ENCODE data around the gene INSIG2.

INSIG2 gene

DNA sequence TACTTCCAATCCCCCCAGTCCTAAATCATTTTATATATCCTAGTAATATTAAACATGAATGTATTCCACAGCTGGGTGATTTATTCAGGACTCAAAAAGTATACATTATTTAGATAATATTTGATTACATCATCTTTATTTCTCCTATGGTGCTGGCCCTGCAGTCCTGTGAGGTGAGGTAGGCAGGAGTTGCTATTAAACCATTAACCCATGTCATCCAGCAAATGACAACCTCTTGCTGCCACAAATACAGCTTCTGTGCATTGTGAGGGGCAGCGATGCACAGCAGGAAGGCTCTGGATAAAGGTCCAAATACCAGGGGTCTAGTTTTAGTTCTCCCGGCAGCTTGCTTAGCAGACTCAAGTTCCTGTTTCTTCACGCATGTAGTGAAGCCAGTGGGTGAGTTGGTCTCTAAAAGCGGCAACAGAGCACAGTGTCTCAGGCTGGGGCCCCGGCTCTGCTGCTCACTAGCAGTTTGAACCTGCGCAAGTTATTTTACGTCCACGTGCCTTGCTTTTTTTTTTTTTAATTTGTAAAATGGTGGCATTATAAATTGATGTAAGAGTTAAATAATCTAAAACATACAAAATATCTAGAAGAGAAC, 36.1 kb downstream of the INSIG2 start:
- no peak for DNase-seq (ENCODE audit: low read depth)
- no peak overlapping the region for H3K4me3 ChIP-seq (replicated peaks; ENCODE audit: low read depth, low read length)
- TF ChIP-seq, protein P1, sequence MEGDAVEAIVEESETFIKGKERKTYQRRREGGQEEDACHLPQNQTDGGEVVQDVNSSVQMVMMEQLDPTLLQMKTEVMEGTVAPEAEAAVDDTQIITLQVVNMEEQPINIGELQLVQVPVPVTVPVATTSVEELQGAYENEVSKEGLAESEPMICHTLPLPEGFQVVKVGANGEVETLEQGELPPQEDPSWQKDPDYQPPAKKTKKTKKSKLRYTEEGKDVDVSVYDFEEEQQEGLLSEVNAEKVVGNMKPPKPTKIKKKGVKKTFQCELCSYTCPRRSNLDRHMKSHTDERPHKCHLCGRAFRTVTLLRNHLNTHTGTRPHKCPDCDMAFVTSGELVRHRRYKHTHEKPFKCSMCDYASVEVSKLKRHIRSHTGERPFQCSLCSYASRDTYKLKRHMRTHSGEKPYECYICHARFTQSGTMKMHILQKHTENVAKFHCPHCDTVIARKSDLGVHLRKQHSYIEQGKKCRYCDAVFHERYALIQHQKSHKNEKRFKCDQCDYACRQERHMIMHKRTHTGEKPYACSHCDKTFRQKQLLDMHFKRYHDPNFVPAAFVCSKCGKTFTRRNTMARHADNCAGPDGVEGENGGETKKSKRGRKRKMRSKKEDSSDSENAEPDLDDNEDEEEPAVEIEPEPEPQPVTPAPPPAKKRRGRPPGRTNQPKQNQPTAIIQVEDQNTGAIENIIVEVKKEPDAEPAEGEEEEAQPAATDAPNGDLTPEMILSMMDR (IDR thresholded peaks at IDR 0.05; ENCODE audit: low read length, missing control alignments): no peak

DNA sequence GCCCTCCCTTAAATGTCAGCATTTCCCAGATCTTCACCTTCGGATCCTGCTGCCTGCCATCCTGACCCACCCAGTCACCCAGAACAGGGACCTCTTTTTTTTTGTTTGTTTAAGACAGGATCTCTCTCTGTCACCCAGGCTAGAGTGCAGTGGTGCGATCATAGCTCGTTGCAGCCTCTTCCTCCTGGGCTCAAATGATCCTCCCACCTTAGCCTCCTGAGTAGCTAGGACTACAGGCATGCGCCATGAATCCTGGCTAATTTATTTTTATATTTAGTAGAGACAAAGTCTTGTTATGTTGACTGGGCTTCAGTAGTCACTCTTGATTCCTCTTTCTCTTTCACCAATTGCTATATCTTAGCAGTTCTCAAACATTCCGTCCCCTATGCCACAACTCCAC, 39.0 kb downstream of the INSIG2 start:
- TF ChIP-seq, protein P1 (IDR thresholded peaks at IDR 0.05; ENCODE audit: low read length, missing control alignments): no peak
- no peak overlapping the region for H3K4me3 ChIP-seq (replicated peaks; ENCODE audit: low read depth, low read length)
- no peak for DNase-seq (ENCODE audit: low read depth)

DNA sequence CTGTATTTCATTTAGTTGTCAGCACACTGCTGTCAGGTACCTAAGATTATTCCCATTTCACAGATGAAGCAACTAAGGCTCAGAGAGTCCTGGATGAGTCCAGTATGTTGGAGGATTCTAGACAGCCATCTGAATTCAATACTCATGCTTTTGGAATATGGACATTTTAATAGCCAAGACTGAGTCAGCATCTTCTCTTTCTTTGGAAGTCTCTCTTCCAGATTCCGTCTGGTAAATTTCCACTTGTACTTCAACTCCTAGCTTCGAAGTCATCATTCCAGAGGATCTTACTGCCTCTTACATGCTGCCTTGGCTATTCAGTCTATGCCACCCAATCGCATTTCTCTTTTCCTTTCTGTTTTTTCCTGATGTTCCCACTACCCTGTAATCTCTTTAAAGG, 40.6 kb downstream of the INSIG2 start:
- DNase-seq (ENCODE audit: low read depth): no peak
- H3K4me3 ChIP-seq (replicated peaks; ENCODE audit: low read depth, low read length): no peak overlapping the region
- TF ChIP-seq, protein P1 (IDR thresholded peaks at IDR 0.05; ENCODE audit: low read length, missing control alignments): no peak

- TF ChIP-seq, protein P1 (IDR thresholded peaks at IDR 0.05; ENCODE audit: low read length, missing control alignments): no peak
- no peak for DNase-seq (ENCODE audit: low read depth)
- no peak overlapping the region for H3K4me3 ChIP-seq (replicated peaks; ENCODE audit: low read depth, low read length)
These were observed 42.1 kb downstream of the INSIG2 start for GRCh38 chr2:118130385-118130784.

- H3K4me3 ChIP-seq (replicated peaks; ENCODE audit: low read depth, low read length): no peak overlapping the region
- TF ChIP-seq, protein P1 (IDR thresholded peaks at IDR 0.05; ENCODE audit: low read length, missing control alignments): no peak
- DNase-seq (ENCODE audit: low read depth): no peak
These were observed 43.5 kb downstream of the INSIG2 start for GRCh38 chr2:118131771-118132170.

GRCh38 chr2:118133916-118134315, 45.6 kb downstream of the INSIG2 start:
- TF ChIP-seq, protein P1 (IDR thresholded peaks at IDR 0.05; ENCODE audit: low read length, missing control alignments): no peak
- DNase-seq (ENCODE audit: low read depth): no peak
- no peak overlapping the region for H3K4me3 ChIP-seq (replicated peaks; ENCODE audit: low read depth, low read length)

DNA sequence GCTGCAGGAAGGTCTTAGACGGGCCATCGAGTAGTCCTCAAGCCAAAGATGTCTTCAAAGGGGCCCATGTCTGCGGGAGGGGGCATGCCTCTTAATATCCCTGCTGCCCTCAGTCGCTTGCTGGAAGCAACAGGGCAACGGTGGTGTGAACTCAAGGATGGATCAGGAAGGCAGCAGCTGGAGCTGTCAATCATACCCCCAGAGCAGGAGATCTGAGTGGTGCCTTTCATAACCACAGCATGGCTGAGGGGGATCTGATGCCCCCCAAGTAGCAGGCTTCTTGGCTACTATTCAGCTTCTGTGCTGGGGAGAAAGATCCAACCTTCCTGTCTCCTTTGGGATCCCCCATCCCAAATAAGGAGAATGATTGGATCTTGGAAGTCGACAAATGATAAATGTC, 46.4 kb downstream of the INSIG2 start:
- TF ChIP-seq, protein P1 (IDR thresholded peaks at IDR 0.05; ENCODE audit: low read length, missing control alignments): no peak
- H3K4me3 ChIP-seq (replicated peaks; ENCODE audit: low read depth, low read length): no peak overlapping the region
- no peak for DNase-seq (ENCODE audit: low read depth)

Data from fibroblast of pulmonary artery (primary cell).